Measurements from ENCODE around the gene TSPAN13.

The TSPAN13 gene

DNA sequence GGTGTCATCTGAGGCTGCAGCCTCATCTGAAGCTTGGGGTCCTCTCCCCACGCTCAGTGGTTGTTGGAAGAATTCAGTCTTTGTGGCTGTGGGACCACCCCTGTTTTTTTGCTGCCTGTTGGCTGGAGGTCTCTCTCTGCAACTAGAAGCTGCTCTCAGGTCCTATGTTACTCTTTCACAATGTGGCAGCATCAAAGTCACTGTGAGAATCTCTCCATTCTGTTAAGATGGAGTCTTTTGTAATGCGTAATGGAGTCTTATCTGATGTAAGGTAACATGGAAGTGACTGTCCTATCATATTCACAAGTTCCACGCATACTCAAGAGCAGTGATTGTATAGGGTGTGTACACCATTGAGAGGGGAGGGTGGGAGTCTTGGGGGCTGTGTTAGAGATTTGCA lies 24.9 kb downstream of the TSPAN13 start:
- no peak for DNase-seq

DNA sequence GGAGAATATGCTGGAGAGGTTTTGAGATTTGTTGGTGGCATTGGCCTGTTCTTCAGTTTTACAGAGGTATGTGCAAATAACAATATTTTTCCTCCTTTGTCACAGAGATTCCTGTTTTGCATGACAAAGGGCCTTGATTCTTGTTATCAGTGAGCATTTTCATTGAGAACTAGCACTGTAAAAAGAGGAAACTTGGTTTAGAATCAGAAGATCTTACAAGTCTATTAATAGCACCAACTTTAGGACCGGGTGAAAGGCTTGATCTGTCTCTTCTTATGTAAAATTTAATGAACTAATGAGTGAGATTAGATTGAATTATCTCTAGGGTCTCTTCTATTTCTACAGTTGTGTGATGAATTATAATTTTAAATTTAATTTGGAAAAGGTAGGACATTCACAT lies 25.5 kb downstream of the TSPAN13 start:
- no peak for DNase-seq

DNA sequence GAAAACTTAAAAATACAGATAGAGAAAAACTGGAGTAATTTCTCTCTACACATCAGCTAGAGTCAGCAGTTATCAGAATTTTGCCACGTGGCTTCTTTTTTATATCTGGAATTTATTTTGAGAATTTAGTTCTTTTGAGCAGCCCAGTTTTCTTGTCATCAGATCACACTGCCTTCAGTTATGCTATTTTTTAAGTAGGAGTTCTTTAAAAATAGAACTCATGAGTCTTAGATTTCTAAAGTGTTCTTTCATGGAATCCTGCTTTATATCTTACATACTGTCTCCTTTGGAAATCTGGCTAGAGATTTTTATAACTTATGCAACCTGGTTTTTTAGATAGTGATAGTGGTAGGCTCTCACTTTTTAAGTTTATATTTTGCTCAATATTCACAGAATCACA lies 27.0 kb downstream of the TSPAN13 start:
- DNase-seq = no peak

DNA sequence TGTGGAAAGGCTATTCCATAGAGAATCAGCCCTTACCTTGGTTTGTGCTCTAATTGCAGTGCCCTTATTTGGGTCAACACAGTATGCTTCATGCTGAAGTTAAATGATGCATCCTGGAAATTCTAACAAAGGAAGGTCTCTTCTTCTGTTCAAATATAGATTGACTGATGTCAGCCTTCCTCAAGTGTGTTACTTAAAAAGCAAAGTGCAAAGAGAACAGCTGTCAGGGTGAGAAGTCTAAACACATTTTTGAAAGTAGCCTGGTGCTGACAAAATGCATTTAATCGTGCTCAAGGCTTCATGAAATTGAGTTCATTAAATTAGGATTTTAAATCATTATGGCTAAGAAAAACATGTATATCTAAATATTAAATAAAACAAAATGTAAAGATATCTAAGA lies 31.8 kb downstream of the TSPAN13 start:
- peak in 2 of 3 experiments; percentile 55 to 61 for DNase-seq

DNA sequence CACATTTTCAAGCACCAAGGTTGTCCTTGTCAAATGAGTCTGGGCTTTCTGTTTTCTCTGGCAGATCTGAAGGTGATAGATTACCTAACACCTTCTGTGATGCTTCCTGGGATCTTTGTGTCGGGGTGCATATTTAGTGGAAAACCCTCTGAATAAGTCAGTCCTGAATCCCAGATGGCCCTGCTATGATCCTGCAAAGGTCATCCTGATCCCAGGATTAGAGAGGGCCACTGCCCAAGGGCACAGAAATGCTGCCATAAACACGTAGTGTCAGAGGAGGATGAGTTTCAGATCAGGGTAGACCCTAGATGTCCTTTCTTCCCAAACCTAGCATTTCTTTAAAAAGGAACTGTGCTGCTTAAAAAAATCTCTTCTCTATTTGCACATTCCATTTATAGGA lies 32.3 kb downstream of the TSPAN13 start:
- DNase-seq = no peak

DNA sequence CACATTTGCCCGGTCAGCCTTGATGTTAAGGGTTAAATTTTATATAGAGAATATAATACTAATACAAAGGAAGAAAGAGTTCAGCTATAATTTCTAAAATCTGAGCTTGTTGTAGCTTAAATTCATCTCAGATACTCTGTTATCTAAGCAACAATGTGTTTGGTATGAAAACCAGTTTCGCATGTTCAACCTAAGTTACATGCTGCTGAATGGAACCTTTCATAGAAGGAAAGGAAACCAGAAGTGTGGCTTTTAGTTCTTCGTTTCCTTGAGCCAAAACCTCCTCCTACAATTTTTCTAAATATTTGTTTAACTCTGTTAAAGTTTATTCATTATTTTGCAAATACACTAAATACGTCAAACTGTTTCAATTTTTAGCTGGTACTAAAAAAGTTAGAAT lies 32.7 kb downstream of the TSPAN13 start:
- no peak for DNase-seq

DNA sequence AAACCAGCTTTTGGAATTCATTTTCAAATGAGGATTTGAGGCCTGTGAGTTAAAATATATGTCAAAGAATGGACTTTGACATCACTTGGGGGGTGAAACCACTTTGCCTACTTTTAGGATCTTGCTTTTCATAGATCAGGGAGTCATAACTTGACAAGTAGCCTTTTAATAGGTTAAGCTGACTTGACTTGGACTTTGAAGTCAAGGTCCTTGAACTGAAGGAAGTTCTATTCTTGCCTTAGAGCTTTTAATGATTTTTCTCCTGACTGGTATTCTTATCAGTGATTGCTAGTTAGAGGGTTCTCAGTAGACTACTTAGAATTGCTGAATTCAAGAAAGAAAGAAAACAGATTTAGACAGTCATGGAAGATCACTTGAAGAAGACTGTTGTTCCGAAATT lies 33.6 kb downstream of the TSPAN13 start:
- DNase-seq = no peak

DNA sequence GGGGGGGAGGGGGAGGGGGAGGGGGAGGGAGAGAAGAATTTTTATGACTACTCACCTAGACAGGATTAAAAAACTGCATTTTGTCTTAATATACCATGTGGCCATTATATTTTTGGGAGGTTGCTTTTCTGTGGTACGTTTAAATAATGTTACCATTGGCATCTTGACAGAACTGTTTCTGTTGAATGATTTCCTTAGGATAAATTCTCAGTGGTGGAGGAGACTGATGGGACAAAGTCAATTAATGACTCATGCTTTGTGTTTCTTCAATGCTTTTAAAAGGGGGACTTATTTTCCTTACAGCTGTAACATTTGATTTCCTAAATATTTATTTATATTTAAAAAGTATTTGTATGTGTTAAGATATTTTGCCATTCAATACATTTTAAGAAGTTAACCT lies 37.5 kb downstream of the TSPAN13 start:
- DNase-seq = no peak

DNA sequence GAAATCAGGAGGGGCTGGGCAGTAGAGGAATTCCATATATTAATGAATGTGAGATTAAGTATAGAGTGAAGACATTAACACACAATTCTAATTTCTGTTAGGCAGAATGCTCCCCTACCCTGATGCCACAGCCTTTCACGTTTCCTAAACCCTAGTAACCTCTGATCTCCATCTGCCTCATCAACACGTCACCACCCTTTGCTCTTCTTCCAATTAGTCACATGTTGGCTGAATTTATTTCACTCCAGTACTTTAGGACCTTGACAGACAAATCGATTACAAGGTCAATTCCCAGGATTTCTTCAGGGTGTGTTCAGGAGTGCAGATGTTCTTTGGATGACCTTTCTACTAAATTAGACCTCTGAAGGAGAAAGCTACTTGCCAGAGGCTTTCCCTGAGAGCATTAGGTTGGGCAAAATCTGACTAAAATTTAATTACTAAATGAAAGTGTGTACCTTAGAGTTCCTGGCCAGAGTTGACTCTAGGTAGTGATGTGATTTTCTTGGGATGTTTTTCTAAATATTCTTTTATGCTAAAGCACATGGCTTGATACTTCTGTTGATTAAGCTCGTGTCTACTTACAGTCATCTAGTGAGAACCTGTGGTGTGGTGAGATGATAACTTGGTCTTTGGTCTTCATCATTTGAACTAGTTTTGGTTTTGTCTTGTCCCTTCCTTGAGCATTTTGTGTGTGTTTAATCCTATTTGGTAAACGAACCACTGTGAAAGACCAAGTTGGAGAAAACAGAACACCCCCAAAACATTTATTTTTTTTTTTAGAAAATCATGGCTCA lies 38.5 kb downstream of the TSPAN13 start:
- DNase-seq = no peak

DNA sequence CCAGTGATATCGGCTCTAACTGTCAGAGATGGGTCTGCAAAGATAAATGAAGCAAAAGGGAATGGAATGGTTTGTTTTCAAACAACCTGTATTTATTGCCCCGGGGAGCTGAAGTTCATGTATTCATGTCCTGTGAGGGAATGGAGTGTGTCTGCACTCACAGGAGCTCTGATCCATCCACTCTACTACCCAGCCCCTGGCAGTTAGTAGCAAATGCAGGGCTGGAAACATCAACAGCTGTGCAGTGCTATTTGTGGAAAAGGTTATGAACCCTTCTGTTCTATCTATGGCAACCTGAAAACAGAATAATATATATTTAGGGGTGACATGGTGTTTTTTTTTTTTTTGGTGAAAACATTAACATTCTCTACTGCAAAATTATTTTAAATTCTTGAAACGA lies 41.4 kb downstream of the TSPAN13 start:
- DNase-seq = peak in 2 of 3 experiments; percentile 20 to 38

DNA sequence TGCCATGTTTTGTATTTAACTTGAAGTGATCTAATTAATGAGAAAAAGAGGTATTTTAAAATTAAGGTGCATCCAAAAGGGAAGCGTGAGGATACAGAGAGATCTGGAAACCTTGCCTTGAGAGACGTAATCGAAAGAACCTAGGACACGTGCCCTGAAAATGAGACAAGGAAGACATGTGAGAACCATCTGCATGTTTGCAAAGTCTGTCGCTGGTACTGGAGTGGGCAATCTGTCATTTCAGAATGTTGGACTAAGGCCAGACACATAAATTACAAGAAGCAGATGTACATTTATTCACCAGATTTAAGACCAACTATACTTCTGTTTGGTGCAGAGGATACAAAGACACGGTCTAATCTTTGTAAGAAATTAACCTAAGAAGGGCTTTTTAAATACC lies 42.1 kb downstream of the TSPAN13 start:
- peak; percentile 86 to 96 (median 86) for DNase-seq

DNA sequence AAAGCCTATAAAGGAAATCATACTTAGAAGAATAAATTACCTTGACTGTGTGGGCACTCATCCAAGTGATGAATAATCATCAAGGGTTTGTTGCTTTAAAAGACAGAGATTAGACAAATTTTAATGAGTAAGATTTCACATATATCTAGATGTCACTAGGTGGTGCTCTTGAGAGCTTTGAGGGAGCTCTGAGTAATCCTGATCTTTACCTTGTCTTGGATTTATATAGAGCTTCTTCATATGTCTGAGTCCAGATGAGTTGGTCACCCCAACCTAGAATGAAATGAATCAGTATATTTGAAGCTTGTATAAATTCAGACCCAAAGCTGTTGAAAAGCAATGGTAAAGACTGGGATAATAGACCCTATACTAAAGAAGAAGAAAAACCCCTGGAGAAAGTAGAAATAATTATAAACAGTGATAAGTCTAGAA lies 47.6 kb downstream of the TSPAN13 start:
- peak; percentile 26 to 75 (median 38) for DNase-seq

DNA sequence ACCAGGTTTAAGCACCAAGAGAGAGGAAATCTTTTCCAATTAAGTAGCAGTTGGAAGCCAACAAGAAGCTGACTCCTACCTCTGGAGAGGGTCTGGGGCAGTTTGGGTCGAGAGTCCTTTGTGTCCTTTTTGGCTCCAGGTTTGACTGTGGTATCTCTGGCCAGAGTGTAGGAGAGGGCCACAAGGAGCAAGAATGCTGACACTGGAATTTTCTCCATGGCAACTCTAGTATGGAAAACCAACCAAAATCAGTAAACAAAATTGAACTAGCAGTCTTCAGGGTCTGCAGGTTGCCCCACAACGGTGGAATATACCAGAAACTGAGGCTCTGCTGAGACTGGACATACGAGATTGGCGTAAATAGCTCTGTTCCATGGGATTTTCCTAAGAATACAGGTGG lies 48.0 kb downstream of the TSPAN13 start:
- no peak for DNase-seq

DNA sequence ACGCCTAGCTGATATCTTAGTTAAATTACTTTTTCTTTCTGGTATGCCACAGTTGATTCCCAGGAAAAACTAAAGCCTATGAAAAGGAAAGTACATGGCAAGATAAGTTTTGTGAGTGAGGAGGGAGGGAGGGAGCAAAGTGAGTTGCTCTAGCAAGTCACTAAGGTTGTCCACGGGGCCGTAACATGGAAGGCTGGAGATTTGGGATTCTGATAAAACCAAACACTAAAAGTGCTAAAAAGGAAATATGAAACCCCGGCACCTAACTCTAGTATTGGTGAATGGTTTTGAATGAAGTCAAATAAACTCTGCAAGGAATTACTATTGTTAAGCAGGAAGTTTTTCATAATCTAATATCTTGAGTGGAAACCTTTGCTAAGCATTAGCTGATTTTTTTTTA lies 49.6 kb downstream of the TSPAN13 start:
- DNase-seq = no peak

DNA sequence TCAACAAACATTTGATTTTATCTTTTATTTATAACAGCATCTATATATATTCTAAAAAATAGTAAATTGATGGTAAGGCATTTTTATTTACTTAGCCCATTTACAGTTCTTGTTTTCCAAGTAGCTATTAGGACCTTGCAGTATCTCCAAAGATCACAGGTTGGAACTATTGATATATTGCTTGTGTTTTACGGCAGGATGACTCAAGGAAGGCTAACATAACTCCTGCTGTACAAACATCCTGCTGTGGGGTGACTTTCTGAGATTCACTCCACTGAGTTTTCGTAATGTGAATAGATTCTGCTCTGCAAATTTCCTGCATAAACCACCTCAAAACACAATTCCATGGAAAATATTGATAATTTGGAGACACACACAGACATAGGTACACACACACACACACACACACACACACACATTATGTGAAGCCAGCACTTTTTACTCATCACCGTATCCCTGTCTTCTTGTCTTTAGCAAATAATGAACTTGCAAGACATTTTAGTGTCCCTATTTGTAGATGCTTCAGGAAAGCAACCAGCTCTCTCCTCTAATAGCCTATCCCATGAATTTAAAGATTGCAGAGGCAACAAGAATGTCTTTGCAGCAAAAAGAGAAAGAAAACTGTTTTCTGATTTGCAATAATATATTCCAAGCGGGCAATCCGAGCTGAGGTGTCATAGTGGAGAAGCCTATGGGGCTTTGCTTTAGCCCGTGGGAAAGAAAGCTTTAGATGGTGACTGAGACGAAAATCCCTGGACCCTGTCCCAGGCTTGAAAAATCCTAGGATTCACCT lies 50.5 kb downstream of the TSPAN13 start:
- DNase-seq = peak in 1 of 3 experiments; percentile 37

DNA sequence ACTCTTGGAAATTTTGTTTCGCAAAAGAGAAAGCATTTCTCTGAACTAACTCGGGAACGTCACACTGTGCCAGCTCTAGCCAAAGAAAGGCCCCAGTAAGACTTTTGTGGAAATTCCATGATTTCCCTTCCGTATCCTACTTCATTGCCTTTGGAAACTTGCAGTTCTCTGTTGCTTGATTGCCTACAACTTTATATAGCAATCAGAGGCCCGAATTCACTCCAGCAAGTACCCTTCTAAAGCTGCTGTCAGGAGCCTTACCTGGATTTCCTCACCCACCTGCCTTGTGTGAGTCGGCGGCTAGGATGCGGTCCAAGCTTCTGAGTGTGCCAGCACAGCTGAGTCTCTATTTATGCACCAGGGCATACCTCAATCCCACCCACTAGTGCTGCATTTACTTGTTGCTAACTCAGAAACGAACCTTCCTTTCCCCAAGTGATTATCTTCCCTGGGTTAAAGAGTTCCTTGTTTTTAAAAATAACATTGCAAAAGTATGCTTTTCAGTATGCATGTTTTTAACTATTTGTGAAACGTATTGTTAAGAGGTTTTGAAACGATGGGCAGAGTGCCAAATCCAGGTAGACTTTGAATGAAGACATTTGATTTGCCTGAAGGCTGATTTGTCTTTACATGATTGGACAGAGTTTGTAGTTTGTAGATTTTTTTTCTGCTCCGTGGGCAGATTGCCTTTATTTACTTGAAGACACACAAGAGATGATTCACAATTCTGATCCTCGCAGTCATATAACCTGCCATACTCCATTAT lies 51.3 kb downstream of the TSPAN13 start, which contains the start of gene AGR2:
TSS of gene AGR2 (minus strand) at position 326 of the 766 bp plus-strand sequence. CDS start 3,203 bp downstream, outside the sequence.
- DNase-seq = peak in 2 of 3 experiments; percentile 38 to 79

DNA sequence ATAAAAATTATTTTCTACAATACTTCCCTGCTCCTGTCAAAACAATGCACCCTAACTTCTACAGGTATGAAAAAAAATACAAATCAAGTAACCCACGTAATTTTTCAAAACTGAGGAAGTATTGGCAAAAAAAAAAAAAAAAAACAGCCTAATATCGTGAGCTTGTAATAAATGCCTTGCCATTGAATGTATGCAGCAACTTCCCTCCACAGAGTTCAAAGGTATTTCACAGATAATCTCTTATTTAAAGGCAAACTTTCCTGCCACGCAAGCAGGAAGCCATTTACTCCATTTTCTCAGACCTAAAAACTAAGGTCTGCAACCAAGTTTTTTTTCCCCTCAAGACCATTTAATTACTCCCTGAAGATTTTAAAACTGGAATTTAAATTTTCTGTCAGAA lies 51.9 kb downstream of the TSPAN13 start:
- DNase-seq = no peak

DNA sequence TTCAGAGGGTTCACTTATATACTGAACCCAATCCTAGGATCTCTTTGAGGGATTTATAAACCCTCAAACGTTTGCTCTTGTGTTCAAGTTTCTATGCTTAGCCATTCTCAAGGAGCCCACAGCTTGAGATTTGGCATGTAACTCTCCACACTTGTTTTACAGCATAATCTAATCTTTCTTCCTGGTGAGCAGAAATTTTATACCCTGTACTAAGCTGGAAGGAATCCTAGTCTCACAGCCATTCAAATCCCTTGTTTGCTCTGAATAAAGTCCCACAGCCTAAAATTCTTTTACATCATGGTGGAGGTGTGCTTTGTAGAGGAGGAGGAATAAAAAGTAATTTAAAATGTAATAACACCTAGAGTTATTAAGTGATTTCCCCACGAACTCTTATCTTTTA lies 56.6 kb downstream of the TSPAN13 start:
- DNase-seq = no peak

DNA sequence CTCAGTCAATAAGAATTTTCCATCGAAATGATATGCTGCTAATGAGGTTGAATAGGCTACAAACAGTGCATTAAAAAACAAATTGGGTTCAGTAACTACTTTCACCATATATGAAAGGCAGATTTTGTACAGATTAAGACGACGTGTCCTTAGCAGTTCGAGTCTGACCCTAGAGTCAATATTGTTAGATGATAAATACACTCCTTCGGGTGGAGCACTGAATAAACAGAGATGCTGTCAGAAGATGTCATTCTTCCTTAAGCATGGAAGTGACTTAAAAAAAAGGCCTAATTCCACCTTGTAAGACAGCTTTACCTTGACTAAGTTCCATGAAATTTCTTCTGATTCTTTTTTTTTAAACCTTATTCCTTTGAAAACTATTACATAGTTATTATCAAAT lies 57.0 kb downstream of the TSPAN13 start:
- peak in 1 of 3 experiments; percentile 23 for DNase-seq

DNA sequence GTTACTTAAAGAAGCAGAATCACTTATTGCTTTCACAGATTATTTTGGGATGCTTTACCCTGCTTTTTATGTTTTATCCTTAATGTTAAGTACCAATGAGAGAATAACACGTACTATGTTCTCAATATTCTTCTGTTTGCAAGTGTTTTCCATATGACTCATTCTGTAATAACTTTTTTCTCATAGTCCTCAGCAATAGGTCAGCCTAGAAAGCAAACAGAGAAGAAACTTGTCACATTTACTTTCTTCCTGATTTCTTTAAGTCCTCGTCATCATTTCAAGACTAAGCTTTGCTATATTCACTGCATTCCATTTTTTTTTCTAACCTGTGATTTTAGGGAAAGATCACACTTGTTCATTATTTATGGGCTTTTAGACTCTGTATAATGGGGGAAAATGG lies 58.0 kb downstream of the TSPAN13 start:
- DNase-seq = no peak

DNA sequence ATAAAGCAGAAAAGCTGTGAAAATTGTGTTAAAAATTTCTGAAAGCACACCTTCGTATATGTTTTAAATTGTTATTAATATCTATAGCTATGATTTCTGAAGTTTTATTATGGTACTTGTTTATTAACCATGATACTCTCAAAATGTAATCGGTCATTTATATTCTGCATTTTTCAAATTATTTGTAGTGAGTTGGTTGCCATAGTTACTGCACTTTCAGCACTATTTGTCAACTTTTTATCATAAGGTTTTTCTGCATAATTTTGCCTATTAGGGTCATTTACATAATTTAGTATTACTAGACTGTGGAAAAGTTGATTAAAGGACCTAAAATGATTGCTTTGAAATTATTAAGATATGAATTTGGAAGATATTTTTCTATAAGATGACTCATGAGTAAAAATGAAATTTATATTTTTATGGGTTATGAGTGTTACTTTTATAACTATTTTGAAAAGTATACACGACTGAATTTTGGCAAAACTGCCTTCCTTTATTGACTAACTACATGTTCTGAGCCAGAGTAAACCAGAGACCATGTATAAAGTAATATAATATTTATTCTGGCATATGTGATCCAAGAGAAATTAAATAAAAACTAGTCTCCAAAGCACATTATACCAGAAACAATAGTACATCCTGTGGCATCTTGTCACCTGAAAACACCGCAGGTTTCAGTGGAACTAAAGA lies 59.1 kb downstream of the TSPAN13 start:
- no peak for DNase-seq

DNA sequence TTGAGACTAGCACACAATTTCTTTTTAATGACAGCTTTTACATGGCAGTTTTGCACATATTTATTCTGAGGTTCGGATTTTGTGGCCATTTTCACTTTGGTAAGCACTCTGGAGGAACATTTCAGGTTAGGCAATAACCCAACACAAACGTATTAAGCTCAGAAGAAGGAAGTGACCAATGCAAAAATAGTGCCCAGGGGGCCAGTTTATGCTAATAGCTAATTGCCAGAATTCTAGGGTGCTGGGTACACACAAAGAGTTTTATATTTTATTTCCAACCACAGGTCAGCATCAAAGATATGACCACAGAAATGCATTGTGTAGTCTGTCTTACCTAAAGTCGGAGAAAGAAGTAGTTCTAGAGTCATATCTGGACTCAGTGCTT lies 59.7 kb downstream of the TSPAN13 start:
- DNase-seq = peak in 1 of 3 experiments; percentile 24

DNA sequence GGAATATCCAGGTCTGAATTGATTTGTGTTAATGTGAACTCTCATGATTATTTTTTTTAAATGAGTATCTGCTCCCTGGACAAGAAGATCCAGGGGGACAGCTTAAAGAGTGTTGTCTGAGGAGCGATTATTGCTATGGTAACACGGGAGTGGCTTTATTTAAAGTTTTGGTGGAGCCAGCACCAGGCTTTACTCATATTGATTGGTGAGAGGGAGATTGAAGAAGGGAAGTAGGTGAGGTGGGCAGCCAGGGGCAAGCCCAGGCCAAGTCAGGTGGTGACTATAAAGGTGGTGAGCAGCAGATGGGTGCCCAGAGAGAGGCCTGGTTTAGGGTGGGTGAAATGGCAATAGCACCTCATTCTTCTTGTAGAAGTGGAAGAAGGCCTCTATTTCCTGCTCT lies 61.4 kb downstream of the TSPAN13 start:
- no peak for DNase-seq
